Parathyroid adenoma (tissue), 2 donors: ENCODE results near the gene HUNK.

ENCODE experiments used
- H2AFZ ChIP-seq: fragments of 300-600 bp; sonication (generic); one replicate; pipeline ENCODE4 v1.7.0; 2017; ENCODE audit warnings: antibody characterized with exemption, mild to moderate bottlenecking
- H3K27ac ChIP-seq: fragments of 300-600 bp; sonication (generic); one replicate; pipeline ENCODE4 v1.7.0; 2017
- H3K27me3 ChIP-seq: fragments of 300-600 bp; sonication (generic); one replicate; pipeline ENCODE4 v1.7.0; 2017; ENCODE audit warnings: low read length; ENCODE audit not compliant: control insufficient read depth, insufficient read depth
- H3K36me3 ChIP-seq: fragments of 300-600 bp; sonication (generic); one replicate; pipeline ENCODE4 v1.7.0; 2017; ENCODE audit warnings: low read length; ENCODE audit not compliant: control insufficient read depth, insufficient read depth
- H3K4me1 ChIP-seq: fragments of 300-600 bp; sonication (generic); one replicate; pipeline ENCODE4 v1.7.0; 2017; ENCODE audit warnings: control low read depth
- H3K4me2 ChIP-seq: fragments of 300-600 bp; sonication (generic); one replicate; pipeline ENCODE4 v1.7.0; 2017; ENCODE audit warnings: low read length
- H3K4me3 ChIP-seq: fragments of 300-600 bp; sonication (generic); one replicate; pipeline ENCODE4 v1.7.0; 2017; ENCODE audit warnings: low read depth, low read length
- H3K79me2 ChIP-seq: fragments of 300-600 bp; sonication (generic); one replicate; pipeline ENCODE4 v1.7.0; 2017; ENCODE audit warnings: control low read depth
- H3K9ac ChIP-seq: fragments of 300-600 bp; sonication (generic); one replicate; pipeline ENCODE4 v1.7.0; 2017; ENCODE audit warnings: mild to moderate bottlenecking
- H3K9me3 ChIP-seq: fragments of 300-600 bp; sonication (generic); one replicate; pipeline ENCODE4 v1.7.0; 2017; ENCODE audit warnings: low read length; ENCODE audit not compliant: control insufficient read depth
- TF ChIP-seq, protein P1 (sequence below): fragments of 300-600 bp; sonication (generic); IDR thresholded peaks from one replicate; pipeline ENCODE4 v1.7.0; 2017; ENCODE audit warnings: antibody characterized with exemption, mild to moderate bottlenecking
- donor health status: primary hyperparathyroidism.

HUNK gene

DNA sequence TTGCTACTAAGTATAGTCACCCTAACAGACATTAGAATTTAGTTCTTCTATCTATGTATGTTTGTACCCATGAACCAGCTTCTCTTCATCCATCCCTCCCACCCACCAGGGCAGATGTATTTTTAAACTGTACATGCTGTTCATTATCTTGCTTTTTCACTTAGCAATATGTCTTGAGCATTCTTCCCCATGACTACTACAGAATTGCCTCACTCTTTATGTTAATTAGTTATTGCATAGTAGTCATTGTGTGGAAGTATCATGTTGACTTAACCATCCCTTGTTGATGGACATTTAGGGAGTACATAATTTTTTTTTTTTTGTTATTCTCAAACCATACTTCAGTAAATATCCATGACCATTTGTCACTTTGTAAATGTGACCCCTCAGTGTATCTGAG lies 9.9 kb downstream of the HUNK start:
- Histone ChIP-seq H3K4me1 (no peaks in the 10 kb centered on the region), H2AFZ (no peak overlapping the region), H3K9me3 (no peaks in the 10 kb centered on the region), H3K27ac (no peak overlapping the region), H3K4me2 (no peak overlapping the region), H3K9ac (no peak overlapping the region), H3K79me2 (no peaks in the 10 kb centered on the region), H3K4me3 (no peak overlapping the region), H3K27me3 (no peaks in the 10 kb centered on the region), H3K36me3 (no peaks in the 10 kb centered on the region)
- TF ChIP-seq, protein P1, sequence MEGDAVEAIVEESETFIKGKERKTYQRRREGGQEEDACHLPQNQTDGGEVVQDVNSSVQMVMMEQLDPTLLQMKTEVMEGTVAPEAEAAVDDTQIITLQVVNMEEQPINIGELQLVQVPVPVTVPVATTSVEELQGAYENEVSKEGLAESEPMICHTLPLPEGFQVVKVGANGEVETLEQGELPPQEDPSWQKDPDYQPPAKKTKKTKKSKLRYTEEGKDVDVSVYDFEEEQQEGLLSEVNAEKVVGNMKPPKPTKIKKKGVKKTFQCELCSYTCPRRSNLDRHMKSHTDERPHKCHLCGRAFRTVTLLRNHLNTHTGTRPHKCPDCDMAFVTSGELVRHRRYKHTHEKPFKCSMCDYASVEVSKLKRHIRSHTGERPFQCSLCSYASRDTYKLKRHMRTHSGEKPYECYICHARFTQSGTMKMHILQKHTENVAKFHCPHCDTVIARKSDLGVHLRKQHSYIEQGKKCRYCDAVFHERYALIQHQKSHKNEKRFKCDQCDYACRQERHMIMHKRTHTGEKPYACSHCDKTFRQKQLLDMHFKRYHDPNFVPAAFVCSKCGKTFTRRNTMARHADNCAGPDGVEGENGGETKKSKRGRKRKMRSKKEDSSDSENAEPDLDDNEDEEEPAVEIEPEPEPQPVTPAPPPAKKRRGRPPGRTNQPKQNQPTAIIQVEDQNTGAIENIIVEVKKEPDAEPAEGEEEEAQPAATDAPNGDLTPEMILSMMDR, result no peak

GRCh38 chr21:31885146-31885545 lies 12.3 kb downstream of the HUNK start:
- no peaks in the 10 kb centered on the region for H3K79me2 ChIP-seq
- no peak overlapping the region for H3K9ac ChIP-seq
- no peaks in the 10 kb centered on the region for H3K36me3 ChIP-seq
- H3K4me3 ChIP-seq, result no peak overlapping the region
- no peak overlapping the region for H3K4me2 ChIP-seq
- H3K27me3 ChIP-seq, result no peaks in the 10 kb centered on the region
- H3K4me1 ChIP-seq, result no peaks in the 10 kb centered on the region
- no peak overlapping the region for H2AFZ ChIP-seq
- no peaks in the 10 kb centered on the region for H3K9me3 ChIP-seq
- TF ChIP-seq, protein P1, result no peak
- no peak overlapping the region for H3K27ac ChIP-seq

DNA sequence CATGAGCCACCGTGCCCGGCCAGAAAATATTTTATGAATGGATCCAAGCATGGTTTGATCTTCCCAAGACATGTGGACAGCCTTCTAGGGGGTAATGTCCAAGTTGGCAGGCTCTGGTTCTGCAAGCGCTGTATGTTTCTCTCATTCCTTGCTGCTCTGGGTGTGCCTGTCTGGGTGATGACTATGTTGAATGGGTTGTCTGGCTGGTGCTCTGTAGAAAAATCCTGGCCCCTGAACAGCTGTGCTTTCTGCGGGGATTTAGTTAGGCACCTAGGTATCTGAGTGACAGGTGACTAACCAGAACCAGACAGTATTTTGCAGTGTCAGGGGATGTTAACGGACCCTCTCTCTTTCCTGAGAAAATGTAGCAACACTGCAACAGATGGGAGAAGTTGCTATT lies 14.1 kb downstream of the HUNK start:
- Histone ChIP-seq H3K27me3 (no peaks in the 10 kb centered on the region), H3K79me2 (no peaks in the 10 kb centered on the region)

GRCh38 chr21:31887391-31887841 lies 14.6 kb downstream of the HUNK start:
- no peaks in the 10 kb centered on the region for H3K36me3 ChIP-seq
- no peak overlapping the region for H3K27ac ChIP-seq
- no peaks in the 10 kb centered on the region for H3K9me3 ChIP-seq
- H3K4me3 ChIP-seq, result no peak overlapping the region
- H3K9ac ChIP-seq, result no peak overlapping the region
- no peaks in the 10 kb centered on the region for H3K27me3 ChIP-seq
- H3K79me2 ChIP-seq, result no peaks in the 10 kb centered on the region
- no peak overlapping the region for H3K4me2 ChIP-seq
- TF ChIP-seq, protein P1, result no peak
- no peak overlapping the region for H2AFZ ChIP-seq
- H3K4me1 ChIP-seq, result no peaks in the 10 kb centered on the region

More for the DNA sequence above, 14.1 kb downstream of the HUNK start:
- no peaks in the 10 kb centered on the region for H3K9me3 ChIP-seq
- no peak overlapping the region for H3K27ac ChIP-seq
- no peak overlapping the region for H3K4me3 ChIP-seq
- no peaks in the 10 kb centered on the region for H3K4me1 ChIP-seq
- TF ChIP-seq, protein P1, result no peak
- H3K36me3 ChIP-seq, result no peaks in the 10 kb centered on the region
- no peak overlapping the region for H3K9ac ChIP-seq
- H2AFZ ChIP-seq, result no peak overlapping the region
- no peak overlapping the region for H3K4me2 ChIP-seq

DNA sequence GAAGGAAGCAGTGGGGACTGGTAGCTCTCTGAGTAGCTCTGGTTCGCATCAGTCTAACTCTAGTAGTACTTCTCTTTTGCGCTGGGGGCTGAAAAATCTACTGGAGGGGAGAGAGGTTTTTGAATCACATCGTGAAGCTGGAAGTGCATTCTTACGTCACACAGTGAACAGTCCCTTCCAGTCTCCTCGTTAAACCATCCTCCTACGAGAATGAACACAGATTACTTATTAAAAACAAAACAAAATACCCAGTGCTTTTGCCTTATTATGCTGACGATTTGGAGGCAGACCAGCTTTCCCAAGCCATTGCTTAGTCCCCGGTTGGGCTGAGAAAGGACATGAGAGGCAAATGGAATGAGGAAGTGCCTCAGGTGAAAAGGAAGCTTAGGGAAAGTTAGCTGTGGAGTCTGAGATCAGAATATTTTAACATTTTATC lies 16.1 kb downstream of the HUNK start:
- Histone ChIP-seq H3K79me2 (no peaks in the 10 kb centered on the region), H3K9me3 (no peaks in the 10 kb centered on the region), H3K4me2 (no peak overlapping the region), H3K4me3 (no peak overlapping the region), H3K4me1 (no peaks in the 10 kb centered on the region), H3K27me3 (no peaks in the 10 kb centered on the region), H3K36me3 (no peaks in the 10 kb centered on the region), H3K9ac (no peak overlapping the region), H3K27ac (no peak overlapping the region), H2AFZ (no peak overlapping the region)
- TF ChIP-seq, protein P1, result no peak
